Gastroesophageal sphincter (tissue), 3 donors: Measurements from ENCODE around the gene APC.

Experiments
- POLR2A ChIP-seq, 2 donors: fragments of 450-650 bp; IDR thresholded peaks; one replicate each; pipeline ENCODE4 v1.6.1; 2017; ENCODE audit warnings: antibody characterized with exemption in 2 of 2, mild to moderate bottlenecking in 2 of 2, moderate library complexity in 1 of 2
- TF ChIP-seq, protein P1 (sequence below), 4 experiments: fragments of 200-600 bp in 2 of 4; fragments of 450-650 bp in 2 of 4; sonication (generic) in 1 of 4; IDR thresholded peaks; one replicate each; pipeline ENCODE4 v1.5.1; 2017 to 2019; ENCODE audit warnings: antibody characterized with exemption in 4 of 4, mild to moderate bottlenecking in 2 of 4, moderate library complexity in 2 of 4

DNA sequence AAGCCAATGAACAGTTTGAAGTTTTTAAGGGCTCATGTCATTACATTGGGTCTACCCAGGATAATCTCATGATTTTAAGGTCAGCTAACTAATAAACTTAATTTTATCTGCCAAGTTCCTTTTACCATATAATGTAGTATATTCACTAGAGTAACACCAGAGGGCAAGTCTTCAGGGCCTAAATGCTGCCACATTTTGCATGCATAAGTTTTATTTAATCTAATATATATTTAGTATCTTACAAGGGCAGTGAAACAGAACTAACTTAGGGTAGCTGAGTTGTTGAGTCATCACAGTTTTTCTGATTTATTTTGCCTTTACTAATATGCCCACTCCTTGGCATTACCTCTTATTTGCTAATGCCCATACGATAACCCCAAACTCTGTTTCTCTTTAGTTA lies 8.1 kb upstream of the APC start:
- TF ChIP-seq, protein P1, sequence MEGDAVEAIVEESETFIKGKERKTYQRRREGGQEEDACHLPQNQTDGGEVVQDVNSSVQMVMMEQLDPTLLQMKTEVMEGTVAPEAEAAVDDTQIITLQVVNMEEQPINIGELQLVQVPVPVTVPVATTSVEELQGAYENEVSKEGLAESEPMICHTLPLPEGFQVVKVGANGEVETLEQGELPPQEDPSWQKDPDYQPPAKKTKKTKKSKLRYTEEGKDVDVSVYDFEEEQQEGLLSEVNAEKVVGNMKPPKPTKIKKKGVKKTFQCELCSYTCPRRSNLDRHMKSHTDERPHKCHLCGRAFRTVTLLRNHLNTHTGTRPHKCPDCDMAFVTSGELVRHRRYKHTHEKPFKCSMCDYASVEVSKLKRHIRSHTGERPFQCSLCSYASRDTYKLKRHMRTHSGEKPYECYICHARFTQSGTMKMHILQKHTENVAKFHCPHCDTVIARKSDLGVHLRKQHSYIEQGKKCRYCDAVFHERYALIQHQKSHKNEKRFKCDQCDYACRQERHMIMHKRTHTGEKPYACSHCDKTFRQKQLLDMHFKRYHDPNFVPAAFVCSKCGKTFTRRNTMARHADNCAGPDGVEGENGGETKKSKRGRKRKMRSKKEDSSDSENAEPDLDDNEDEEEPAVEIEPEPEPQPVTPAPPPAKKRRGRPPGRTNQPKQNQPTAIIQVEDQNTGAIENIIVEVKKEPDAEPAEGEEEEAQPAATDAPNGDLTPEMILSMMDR (IDR thresholded peaks at IDR 0.05) = no peak
- no peak for TF ChIP-seq POLR2A (IDR thresholded peaks at IDR 0.05)
